Measurements from ENCODE around the gene MICAL3.

MICAL3 gene

GRCh38 chr22:17896586-17896985 lies 127.8 kb downstream of the MICAL3 start:
- Histone ChIP-seq H3K27me3 (ENCODE audit: insufficient read depth, poor library complexity, severe bottlenecking) (no peaks in the 10 kb centered on the region), H3K27ac (replicated peaks) (no peak overlapping the region), H3K4me3 (replicated peaks; ENCODE audit: insufficient read depth, low read length) (no peak overlapping the region)
- TF ChIP-seq POLR2AphosphoS5 (IDR thresholded peaks at IDR 0.05; ENCODE audit: low read depth) (no peak), CTCF (IDR thresholded peaks at IDR 0.05; ENCODE audit: insufficient read depth, low read length) (no peak), SPI1 (IDR thresholded peaks at IDR 0.05; ENCODE audit: borderline replicate concordance, low read depth) (no peak), REST (IDR thresholded peaks at IDR 0.05; ENCODE audit: insufficient replicate concordance, low read depth) (no peak), GABPA (IDR thresholded peaks at IDR 0.05; ENCODE audit: low read depth) (no peak)
- no peak for DNase-seq (ENCODE audit: low read depth in 1 of 2, low spot score in 1 of 2)

GRCh38 chr22:17893900-17894535 lies 130.3 kb downstream of the MICAL3 start:
- no peak for DNase-seq (ENCODE audit: low read depth in 1 of 2, low spot score in 1 of 2)
- no peak overlapping the region for H3K4me3 ChIP-seq (replicated peaks; ENCODE audit: insufficient read depth, low read length)
- no peaks in the 10 kb centered on the region for H3K27me3 ChIP-seq (ENCODE audit: insufficient read depth, poor library complexity, severe bottlenecking)
- no peak overlapping the region for H3K27ac ChIP-seq (replicated peaks)
- TF ChIP-seq CTCF (IDR thresholded peaks at IDR 0.05; ENCODE audit: insufficient read depth, low read length): no peak
- TF ChIP-seq REST (IDR thresholded peaks at IDR 0.05; ENCODE audit: insufficient replicate concordance, low read depth): no peak
- no peak for TF ChIP-seq SPI1 (IDR thresholded peaks at IDR 0.05; ENCODE audit: borderline replicate concordance, low read depth)
- TF ChIP-seq POLR2AphosphoS5 (IDR thresholded peaks at IDR 0.05; ENCODE audit: low read depth): no peak
- no peak for TF ChIP-seq GABPA (IDR thresholded peaks at IDR 0.05; ENCODE audit: low read depth)

GRCh38 chr22:17892376-17892775 lies 132.0 kb downstream of the MICAL3 start:
- no peaks in the 10 kb centered on the region for H3K27me3 ChIP-seq (ENCODE audit: insufficient read depth, poor library complexity, severe bottlenecking)
- no peak overlapping the region for H3K4me3 ChIP-seq (replicated peaks; ENCODE audit: insufficient read depth, low read length)
- no peak for TF ChIP-seq CTCF (IDR thresholded peaks at IDR 0.05; ENCODE audit: insufficient read depth, low read length)
- no peak for TF ChIP-seq GABPA (IDR thresholded peaks at IDR 0.05; ENCODE audit: low read depth)
- TF ChIP-seq REST (IDR thresholded peaks at IDR 0.05; ENCODE audit: insufficient replicate concordance, low read depth): no peak
- no peak for TF ChIP-seq SPI1 (IDR thresholded peaks at IDR 0.05; ENCODE audit: borderline replicate concordance, low read depth)
- no peak for TF ChIP-seq POLR2AphosphoS5 (IDR thresholded peaks at IDR 0.05; ENCODE audit: low read depth)
- DNase-seq (ENCODE audit: low read depth in 1 of 2, low spot score in 1 of 2): no peak
- no peak overlapping the region for H3K27ac ChIP-seq (replicated peaks)
